WTC11 (cell line): ENCODE results near the gene TMPRSS2. TPM values are rescaled to one million over a fixed set of nuclear protein-coding genes. Genes with fewer than 3 reads are reported as not detected.
"Not testable (repeated sequence)": the region's sequence is repeated elsewhere in the genome, so short reads cannot be mapped to it uniquely, and the experiment has no call there.

ENCODE experiments used
- ATAC-seq: fragments of 200-7000 bp; cut with Tn5 transposase; 2 replicates; pipeline ENCODE4 v1.10.0; 2021; ENCODE audit warnings: mild to moderate bottlenecking, moderate library complexity
- CTCF ChIA-PET: fragments of 300-600 bp; sonication (Branson Sonifier 250); formaldehyde crosslinking; loops from one replicate; lab custom pipeline; 2021; ENCODE audit warnings: antibody characterized with exemption; lab: Charles Lee
- POLR2A ChIA-PET: fragments of 350-600 bp; sonication (Branson Sonifier 250); formaldehyde crosslinking; loops from one replicate; lab custom pipeline; 2021; ENCODE audit warnings: antibody characterized with exemption; lab: Charles Lee
- DNase-seq: peaks from one replicate; pipeline ENCODE4 v3.0.0; 2021; ENCODE audit warnings: low spot score
- H3K27ac Mint-ChIP-seq: 2 replicates; pipeline ENCODE4 v1.8.0; 2021; ENCODE audit warnings: mixed read lengths
- H3K27me3 Mint-ChIP-seq: 2 replicates; pipeline ENCODE4 v1.8.0; 2021; ENCODE audit warnings: low read depth, mild to moderate bottlenecking, moderate library complexity, mixed read lengths
- H3K36me3 Mint-ChIP-seq: 2 replicates; pipeline ENCODE4 v1.8.0; 2021; ENCODE audit warnings: mixed read lengths
- H3K4me1 Mint-ChIP-seq: 2 replicates; pipeline ENCODE4 v1.8.0; 2022; ENCODE audit warnings: mixed read lengths
- H3K4me3 Mint-ChIP-seq: 2 replicates; pipeline ENCODE4 v1.8.0; 2021; ENCODE audit warnings: mild to moderate bottlenecking, moderate library complexity, mixed read lengths
- H3K9me3 Mint-ChIP-seq: 2 replicates; pipeline ENCODE4 v1.8.0; 2021; ENCODE audit warnings: mixed read lengths
- ATF6 ChIP-seq: sonication (generic); formaldehyde crosslinking; IDR thresholded peaks from 2 replicates; pipeline ENCODE4 v1.8.1; 2023; ENCODE audit warnings: mild to moderate bottlenecking, missing genetic modification reagents
- CDX4 ChIP-seq: fragments of 250-450 bp; sonication (Bioruptor Pico); IDR thresholded peaks from 2 replicates; pipeline ENCODE4 v1.9.0; 2021; ENCODE audit warnings: moderate library complexity, mild to moderate bottlenecking, inconsistent platforms, borderline replicate concordance
- EMX1 ChIP-seq: fragments of 250-450 bp; sonication (Bioruptor Pico); IDR thresholded peaks from 2 replicates; pipeline ENCODE4 v1.8.0; 2021; ENCODE audit warnings: mild to moderate bottlenecking
- ESRRA ChIP-seq: sonication (generic); formaldehyde crosslinking; IDR thresholded peaks from 2 replicates; pipeline ENCODE4 v1.8.1; 2022; ENCODE audit warnings: mild to moderate bottlenecking, missing genetic modification reagents, borderline replicate concordance
- FOXK1 ChIP-seq: sonication (generic); formaldehyde crosslinking; IDR thresholded peaks from 2 replicates; pipeline ENCODE4 v1.8.0; 2022; ENCODE audit warnings: mild to moderate bottlenecking, moderate library complexity, missing genetic modification reagents
- IRF1 ChIP-seq: sonication (generic); formaldehyde crosslinking; IDR thresholded peaks from 2 replicates; pipeline ENCODE4 v1.8.0; 2023; ENCODE audit warnings: missing genetic modification reagents
- KAT7 ChIP-seq: sonication (generic); formaldehyde crosslinking; IDR thresholded peaks from 2 replicates; pipeline ENCODE4 v1.8.1; 2023; ENCODE audit warnings: missing genetic modification reagents, mild to moderate bottlenecking, borderline replicate concordance
- NFYB ChIP-seq: sonication (generic); formaldehyde crosslinking; conservative IDR thresholded peaks from 2 replicates; pipeline ENCODE4 v1.8.0; 2022; ENCODE audit warnings: low read depth, missing genetic modification reagents
- SP1 ChIP-seq: sonication (generic); formaldehyde crosslinking; conservative IDR thresholded peaks from 2 replicates; pipeline ENCODE4 v1.8.1; 2022; ENCODE audit warnings: missing genetic modification reagents
- ZBTB21 ChIP-seq: sonication (generic); formaldehyde crosslinking; IDR thresholded peaks from 2 replicates; pipeline ENCODE4 v1.8.1; 2023; ENCODE audit warnings: mild to moderate bottlenecking, missing genetic modification reagents, borderline replicate concordance
- ZNF121 ChIP-seq: sonication (generic); formaldehyde crosslinking; IDR thresholded peaks from 2 replicates; pipeline ENCODE4 v1.8.0; 2023; ENCODE audit warnings: missing genetic modification reagents
- ZNF263 ChIP-seq: sonication (generic); formaldehyde crosslinking; IDR thresholded peaks from 2 replicates; pipeline ENCODE4 v1.8.1; 2022; ENCODE audit warnings: low read depth, mild to moderate bottlenecking, moderate library complexity, missing genetic modification reagents
- ZNF416 ChIP-seq: fragments of 250-450 bp; sonication (Bioruptor Pico); IDR thresholded peaks from 2 replicates; pipeline ENCODE4 v1.9.0; 2021; ENCODE audit warnings: mild to moderate bottlenecking, inconsistent platforms
- total RNA-seq: library from RNA; stranded (reverse); gene quantifications from 3 replicates; pipeline ENCODE4 v1.2.3, GENCODE V29; 2021

The TMPRSS2 gene
- total RNA-seq, 1 experiment from 2014 or later = 8.5 TPM

- H3K9me3 Mint-ChIP-seq, H3K4me3 Mint-ChIP-seq, H3K27ac Mint-ChIP-seq, ATAC-seq, DNase-seq, POLR2A ChIA-PET, H3K36me3 Mint-ChIP-seq: not testable (repeated sequence)
- H3K4me1 Mint-ChIP-seq = peaks cover 48% of the 10 kb centered on the region
- peaks cover 65% of the 10 kb centered on the region for H3K27me3 Mint-ChIP-seq
- CTCF ChIA-PET = interaction anchor here (1.2 to 3.2 kb wide), 4 partner anchors 12 to 140 kb away, joined by 3 to 17 read pairs (median 6); no protein-coding TSS in a partner anchor
Observed at GRCh38 chr21:41423305-41423636, 84.7 kb downstream of the TMPRSS2 start.

GRCh38 chr21:41422546-41423304 is 85.2 kb downstream of the TMPRSS2 start:
- H3K36me3 Mint-ChIP-seq = no peaks in the 10 kb centered on the region
- ATAC-seq (no peak), DNase-seq (no peak)
- CTCF ChIA-PET = interaction anchor here (1.2 to 1.8 kb wide), 3 partner anchors 26 to 140 kb away, joined by 3 to 7 read pairs (median 4); no protein-coding TSS in a partner anchor
- POLR2A ChIA-PET = no interaction called here
- peaks cover 44% of the 10 kb centered on the region for H3K4me1 Mint-ChIP-seq
- TF ChIP-seq EMX1 (CRISPR knock-in tag) = no peak
- TF ChIP-seq NFYB (CRISPR knock-in tag) = no peak
- no peak for TF ChIP-seq CDX4
- no peak for TF ChIP-seq ZNF121
- no peak for TF ChIP-seq ZBTB21 (CRISPR knock-in tag)
- no peak for TF ChIP-seq ZNF263 (CRISPR knock-in tag)
- no peak for TF ChIP-seq ATF6
- no peak for TF ChIP-seq ZNF416 (CRISPR knock-in tag)
- no peak for TF ChIP-seq ESRRA (CRISPR knock-in tag)
- TF ChIP-seq FOXK1 (CRISPR knock-in tag) = no peak
- H3K27me3 Mint-ChIP-seq = peaks cover 59% of the 10 kb centered on the region
- no peak overlapping the region for H3K4me3 Mint-ChIP-seq
- H3K9me3 Mint-ChIP-seq = peaks cover 3% of the 10 kb centered on the region
- no peak overlapping the region for H3K27ac Mint-ChIP-seq

- peaks cover 42% of the 10 kb centered on the region for H3K27me3 Mint-ChIP-seq
- H3K4me1 Mint-ChIP-seq = peaks cover 36% of the 10 kb centered on the region
- H3K36me3 Mint-ChIP-seq, CTCF ChIA-PET, DNase-seq, POLR2A ChIA-PET, ATAC-seq, H3K27ac Mint-ChIP-seq: not testable (repeated sequence)
- peaks cover 12% of the 10 kb centered on the region for H3K9me3 Mint-ChIP-seq
- peak overlapping the region; percentile 79 for H3K4me3 Mint-ChIP-seq
Observed at GRCh38 chr21:41420998-41421397, 87.0 kb downstream of the TMPRSS2 start.

- H3K27me3 Mint-ChIP-seq = peaks cover 34% of the 10 kb centered on the region
- TF ChIP-seq KAT7 (CRISPR knock-in tag) (no peak; the same call in 1 of the 2 replicates), IRF1 (CRISPR knock-in tag) (peak; percentile 73; the same call in 1 of the 2 replicates), SP1 (CRISPR knock-in tag) (peak; percentile 45; the same call in 1 of the 2 replicates)
- TF ChIP-seq, all 79 proteins: peak for 2
- H3K9me3 Mint-ChIP-seq = peaks cover 15% of the 10 kb centered on the region
- peak; percentile 89 for ATAC-seq
- H3K4me1 Mint-ChIP-seq = peaks cover 31% of the 10 kb centered on the region
- POLR2A ChIA-PET = no interaction called here
- peak overlapping the region; percentile 79 for H3K4me3 Mint-ChIP-seq
- H3K36me3 Mint-ChIP-seq = peaks cover 4% of the 10 kb centered on the region
- CTCF ChIA-PET = interaction anchor here (0.6 to 2.0 kb wide), 4 partner anchors 51 to 137 kb away, joined by 4 to 7 read pairs (median 6); partner anchors contain the start of gene TMPRSS2
- DNase-seq = peak; percentile 74
- H3K27ac Mint-ChIP-seq = no peak overlapping the region
Observed at GRCh38 chr21:41419921-41420862, 87.8 kb downstream of the TMPRSS2 start.
